ENCODE data around the gene QDPR.
"Not testable (repeated sequence)": the region's sequence is repeated elsewhere in the genome, so short reads cannot be mapped to it uniquely, and the experiment has no call there.

Gene QDPR

DNA sequence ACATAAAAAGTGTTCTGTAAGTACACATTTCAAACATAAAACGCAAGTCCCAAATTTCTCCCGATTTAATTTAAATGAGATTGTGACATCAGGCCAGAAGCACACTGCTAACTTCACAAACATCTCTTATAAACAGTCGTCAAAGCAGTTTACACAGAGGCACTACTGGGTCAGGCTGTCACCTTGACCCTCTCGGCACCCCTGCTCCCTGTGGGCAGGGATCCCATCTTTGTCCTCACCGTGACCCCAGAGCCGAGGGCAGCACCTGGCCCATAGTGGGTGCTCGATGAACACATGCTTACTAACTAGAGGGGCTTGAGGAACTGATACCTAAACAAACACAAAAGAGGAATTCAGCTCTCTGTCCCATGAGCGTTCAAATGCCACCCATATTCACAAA, 22.2 kb downstream of the QDPR start:
- DNase-seq, result no peak

DNA sequence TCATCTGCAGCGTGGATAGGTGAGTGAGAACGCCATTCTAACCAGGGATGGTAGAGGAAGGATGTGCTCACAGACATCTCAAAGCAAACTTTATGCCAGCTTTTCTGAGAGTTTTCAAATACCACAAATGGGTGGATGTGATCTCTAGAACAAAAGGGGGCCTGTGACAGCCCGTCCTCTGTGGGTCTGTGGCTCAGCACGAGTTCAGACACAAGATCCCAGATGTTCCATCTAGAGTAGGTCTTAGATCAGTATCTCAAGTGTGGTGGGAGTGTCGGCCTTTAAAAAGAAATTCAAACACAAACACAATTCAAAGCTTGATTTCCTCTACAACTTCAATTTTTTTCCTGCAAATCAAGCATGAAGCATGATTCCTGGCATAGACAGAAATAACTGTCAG, 22.8 kb downstream of the QDPR start:
- DNase-seq, result no peak

DNA sequence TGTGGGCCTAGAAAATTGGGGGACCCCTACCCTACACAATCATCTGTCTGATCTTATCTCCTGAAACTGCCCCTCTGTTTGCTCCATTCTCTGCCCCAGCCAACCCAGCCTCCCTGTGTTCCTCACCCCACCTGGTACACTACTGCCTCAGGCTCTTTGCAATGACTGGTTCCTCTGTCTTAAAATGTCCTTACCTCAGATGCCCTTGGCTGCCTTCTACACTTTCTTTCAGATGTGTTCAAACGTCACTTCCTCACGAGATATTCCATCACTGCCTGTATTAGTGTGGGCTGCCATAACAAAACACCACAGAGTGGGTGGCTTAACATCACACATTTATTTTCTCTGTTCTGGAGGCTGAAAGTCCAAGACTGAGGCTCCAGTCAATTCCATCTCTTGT, 29.2 kb downstream of the QDPR start:
- DNase-seq, result no peak

DNA sequence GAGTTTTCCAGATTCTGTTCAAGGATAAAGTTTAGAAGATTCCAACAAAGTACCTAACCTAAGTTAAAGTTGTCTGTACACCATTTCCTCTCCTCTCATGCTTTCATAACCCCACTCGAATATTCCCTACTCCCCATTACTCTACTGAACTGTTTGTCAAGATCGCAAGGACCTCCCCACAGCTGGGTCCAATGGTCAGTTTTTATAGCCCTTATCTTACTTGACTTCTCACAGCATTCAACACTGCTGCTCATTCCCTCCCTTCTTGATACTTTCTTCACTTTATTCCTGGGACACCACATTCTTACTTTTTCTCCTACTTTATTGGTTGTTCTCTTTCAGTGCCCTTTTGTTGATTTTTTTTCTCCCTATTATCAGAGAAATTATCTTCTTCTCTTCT, 30.9 kb downstream of the QDPR start:
- DNase-seq, result no peak

DNA sequence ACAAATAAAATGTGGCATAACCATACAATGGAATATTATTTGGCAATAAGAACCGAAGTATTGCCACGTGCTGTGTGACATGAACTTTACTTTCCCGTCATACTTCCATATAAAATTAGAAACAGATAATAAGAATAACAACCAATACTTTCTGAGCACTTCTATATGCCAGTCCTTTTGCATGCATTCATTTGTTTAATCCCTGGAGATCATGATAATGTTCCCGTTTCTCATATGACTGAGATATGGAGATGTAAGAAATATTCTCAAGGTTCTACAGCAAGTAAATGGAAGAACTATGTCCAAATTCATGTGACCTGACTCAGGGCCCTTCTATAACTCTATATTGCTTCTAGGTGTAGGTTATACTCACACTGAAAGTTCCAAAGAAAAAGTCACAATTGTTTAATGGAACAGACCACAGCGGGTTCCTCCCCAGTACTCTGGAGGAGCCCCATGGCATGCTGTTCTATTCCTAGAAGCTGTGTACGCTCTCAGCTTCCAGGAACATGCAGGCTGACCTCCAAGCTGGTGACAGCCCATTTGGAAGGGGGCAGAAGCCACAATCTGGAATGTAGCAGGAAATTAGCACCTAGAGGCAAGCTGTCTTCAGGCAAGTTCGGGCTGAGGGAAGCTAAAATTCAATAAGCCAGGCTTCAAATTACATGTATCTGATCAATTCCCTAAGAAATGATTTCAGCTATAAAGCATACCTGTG, 31.5 kb downstream of the QDPR start:
- no peak for DNase-seq

DNA sequence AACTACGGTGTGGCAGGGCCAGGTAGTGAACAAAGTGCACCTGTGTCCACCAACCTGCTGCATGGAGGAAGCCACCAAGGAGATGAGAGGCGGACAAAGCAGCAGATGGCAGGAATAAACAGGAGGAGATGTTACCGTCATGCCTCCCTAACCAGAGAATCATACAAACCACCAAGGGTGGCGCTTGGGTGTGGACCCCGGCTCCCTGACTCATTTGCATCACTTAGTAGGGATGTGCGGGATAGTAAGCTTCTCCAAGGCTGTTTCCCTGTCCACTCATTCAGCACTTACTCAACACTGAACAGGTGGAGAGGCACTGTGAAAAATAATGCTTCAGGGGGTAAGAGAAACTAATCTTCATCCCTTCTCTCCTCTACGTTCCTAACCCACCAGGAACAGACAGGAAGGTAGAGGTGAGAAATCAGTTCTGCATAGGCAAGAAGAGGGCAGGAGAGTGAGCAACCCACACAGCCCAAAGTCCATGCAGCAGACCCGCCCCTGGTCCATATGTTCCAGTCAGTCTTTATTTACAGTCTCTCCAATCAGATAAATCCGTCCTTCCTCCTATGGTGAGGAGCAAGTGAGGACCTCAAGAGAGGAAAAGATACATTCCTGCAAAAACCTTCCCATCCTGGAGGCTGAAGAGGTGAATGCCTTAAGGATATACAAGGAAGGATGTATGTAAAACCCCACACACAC, 34.0 kb downstream of the QDPR start:
- no peak for DNase-seq

DNA sequence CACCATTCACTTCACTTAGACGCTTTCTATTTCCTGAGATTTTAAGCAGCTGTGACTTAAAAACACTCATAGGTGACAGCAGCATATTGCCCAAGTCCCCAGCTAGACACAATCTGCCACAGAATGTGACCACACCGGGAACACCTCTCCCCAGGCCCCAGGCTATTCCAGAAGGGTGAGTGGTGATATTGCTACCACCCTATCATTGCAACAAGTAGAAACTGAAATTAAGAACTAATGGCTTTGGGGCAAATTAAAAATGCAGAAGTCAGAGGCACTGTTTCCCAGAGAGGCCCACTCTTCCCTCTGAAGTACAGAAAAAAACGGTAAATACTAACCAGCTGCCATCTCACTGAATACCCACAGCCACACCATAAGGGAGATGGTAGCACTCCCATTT, 35.0 kb downstream of the QDPR start:
- DNase-seq, result no peak

DNA sequence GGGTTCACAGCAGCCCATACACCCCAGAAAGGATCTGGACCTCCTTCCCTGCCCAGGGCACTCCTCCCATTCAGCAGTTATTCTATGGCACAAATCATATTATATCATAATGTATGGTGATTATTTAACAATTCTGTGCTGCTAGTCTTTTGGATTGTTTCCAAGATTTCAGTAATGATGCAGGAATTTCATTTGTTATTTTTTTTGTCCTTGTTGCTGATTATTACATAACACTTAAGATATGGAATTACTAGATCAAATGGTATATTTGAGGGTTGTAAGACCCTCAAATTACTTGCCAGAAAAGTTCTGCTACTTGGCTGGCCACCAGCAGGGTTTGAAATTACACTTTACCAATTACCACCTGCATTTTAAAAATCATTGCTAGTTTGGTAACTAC, 36.4 kb downstream of the QDPR start:
- no peak for DNase-seq

DNA sequence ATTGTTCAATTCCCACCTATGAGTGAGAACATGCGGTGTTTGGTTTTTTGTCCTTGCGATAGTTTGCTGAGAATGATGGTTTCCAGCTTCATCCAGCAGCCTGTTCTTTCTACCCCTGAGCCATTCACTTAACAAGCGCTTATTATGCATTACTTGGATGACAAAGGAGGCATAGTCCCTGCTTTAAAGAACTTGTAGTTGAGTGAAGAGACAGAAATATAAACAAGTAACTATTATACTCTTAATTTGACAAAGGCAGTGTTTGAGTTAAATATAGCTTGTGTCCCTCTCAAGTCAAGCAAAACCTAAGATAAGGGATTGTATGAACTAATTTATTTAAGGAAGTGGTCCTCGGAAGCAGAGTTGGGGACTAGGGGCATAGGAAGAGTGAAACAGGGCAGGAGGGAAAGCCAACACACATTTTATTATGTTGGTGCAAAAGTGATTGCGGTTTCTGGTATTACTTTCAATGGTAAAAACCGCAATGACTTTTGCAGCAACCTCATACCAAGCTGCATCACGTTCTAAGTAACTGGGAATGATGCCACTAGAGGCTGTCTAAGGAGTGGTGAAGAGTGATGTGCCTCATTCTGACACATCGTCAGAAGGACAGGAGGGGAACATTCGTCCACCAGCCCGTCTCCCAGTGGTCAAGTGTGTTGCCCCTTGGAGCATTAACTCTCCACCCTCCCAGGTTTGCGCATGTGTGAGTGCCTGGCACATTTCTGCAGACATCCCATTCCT, 41.8 kb downstream of the QDPR start:
- no peak for DNase-seq

DNA sequence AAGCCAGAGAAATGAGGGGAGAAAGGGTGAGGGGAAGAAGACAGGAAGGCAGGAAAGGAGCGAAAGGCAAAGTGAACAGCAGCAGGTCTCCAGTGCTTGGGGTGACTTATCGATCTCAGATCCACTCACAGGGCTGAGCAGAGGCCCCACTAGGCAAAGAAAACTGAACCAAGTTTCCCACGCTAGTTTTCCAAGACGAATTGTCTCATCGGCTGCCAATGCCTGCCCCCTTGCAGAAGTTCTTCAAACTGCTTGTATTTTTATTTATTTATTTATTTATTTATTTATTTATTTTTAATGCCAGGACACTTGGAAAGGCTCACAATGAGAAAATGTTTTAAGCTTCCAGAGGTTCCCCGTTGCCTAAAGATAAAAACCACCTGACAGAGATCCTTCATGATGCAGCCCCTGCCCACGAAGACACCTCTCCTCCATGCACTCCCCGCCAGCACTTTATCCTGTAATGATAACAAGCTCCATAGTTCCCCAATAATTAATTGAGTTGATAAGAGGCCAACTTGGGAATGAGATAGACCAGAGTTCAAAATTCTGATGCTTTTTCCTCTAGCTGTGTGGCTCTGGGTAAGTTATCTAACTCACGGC, 43.2 kb downstream of the QDPR start:
- DNase-seq, result peak; percentile 18

DNA sequence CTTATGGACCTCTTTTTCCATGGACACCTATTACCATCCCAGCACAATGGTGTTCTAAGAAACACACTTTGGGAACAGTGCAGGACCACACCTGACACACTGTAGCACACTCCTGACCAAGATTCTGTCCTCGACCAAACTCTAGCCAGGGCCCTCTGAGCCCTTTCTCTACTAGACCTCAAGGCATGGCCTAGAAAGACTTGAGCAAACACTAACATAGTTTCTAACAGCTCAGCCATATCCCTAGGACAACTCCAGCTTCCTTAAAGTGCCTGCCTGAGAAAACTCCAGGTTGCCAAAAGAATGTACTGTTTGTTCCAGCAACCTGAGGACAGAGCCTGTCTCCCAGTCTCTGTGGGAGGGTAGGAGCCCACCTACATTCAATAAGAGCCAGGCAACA, 48.3 kb downstream of the QDPR start:
- no peak for DNase-seq

DNA sequence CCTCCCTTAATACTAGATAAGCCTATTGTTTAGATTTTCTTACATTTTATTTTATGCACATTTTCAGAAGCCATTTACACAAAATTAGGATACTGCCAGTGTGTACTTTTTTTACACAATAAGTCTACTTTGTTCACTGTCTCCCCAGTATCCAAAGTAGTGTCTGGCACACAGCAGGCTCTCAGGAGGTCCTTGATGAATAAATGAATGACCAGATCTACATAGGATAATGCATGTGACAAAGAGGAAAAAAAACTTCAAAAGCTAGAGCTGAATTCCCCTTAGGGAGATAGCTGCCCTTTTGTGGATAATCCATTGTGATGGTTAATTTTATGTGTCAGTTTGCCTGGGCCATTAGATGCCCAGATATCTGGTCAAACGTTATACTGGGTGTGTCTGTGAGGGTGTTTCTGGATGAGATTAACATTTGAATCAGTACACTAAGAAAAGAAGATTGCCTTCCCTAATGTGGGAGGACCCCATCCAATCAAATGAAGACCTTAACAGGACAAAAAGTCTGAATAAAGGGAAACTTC, 61.6 kb downstream of the QDPR start:
- DNase-seq, result no peak

DNA sequence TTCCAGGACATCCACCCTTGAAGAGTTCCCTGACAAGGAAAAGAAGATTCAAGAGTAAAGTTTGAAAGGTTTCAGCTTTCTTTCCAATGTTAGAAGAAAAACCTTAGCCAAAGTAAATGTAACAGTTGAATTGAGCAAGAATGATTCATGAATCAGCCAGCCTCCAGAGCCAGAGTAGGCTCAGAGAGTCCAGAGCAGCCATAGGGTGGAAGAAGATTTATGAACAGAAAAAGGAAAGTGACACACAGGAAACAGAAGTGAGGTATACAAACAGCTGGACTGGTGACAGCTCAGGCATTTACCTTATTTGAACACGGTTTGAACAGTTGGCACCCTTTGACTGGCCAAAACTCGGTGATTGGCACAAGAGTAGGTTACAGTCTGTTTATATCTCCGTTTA, 63.2 kb downstream of the QDPR start:
- no peak for DNase-seq

DNA sequence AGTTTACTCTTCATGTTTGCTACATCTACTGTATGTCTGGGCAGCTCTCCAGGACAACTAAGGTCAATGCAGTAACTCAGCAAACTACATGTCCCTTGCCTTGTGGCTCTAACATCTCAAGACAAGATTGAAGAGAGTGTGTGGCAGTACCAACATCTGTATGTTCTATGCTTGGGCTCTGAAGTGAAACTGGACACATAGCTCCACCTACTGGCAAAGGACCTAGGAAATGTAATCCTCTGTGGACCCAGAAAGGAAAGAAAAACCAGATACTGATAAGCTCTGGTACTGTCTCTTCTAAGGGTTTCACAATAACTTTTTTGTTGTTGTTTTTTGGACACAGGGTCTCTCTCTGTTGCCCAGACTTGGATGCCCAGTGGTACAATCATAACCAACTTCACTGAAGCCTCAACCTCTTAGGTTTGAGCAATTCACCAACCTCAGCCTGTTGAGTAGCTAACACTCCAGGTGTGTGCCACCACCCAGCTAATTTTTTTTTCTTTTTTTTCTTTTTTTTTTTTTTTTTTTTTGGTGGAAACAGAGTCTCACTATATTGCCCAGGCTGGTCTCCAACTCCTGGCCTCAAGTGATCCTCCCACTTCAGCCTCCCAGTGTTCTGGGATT, 64.1 kb downstream of the QDPR start:
- peak; percentile 53 for DNase-seq

DNA sequence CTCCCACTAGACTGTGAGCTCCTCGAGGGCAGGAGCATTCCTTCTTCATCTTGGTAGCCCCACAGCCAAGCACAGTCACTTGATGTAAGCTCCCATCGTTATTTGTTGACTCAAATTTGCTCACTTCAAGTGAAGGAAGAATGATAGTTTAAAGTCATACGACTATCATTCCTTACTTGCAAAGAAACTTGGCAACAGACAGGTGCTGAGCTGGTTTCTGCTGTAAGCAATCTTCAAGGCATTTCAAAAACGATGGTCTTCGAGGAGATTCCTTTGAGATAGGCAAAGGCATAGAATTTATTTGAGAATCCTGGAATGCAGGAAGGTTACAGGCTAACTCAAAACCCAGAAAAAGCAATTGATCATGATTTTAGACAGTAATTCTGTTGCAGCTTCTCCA, 64.8 kb downstream of the QDPR start:
- no peak for DNase-seq

DNA sequence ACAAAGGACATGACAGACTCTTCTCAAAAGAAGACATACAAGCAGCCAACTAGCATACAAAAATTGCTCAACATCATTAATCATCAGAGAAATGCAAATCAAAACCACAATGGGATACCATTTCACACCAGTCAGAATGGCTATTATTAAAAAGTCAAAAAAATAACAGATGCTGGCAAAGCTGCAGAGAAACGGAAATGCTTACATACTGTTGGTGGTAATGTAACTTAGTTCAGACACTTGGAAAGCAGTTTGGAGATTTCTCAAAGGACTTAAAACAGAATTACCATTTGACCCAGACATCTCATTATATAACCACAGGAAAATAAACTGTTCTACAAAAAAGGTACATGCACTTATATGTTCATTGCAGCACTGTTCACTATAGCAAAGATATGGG, 69.4 kb downstream of the QDPR start:
- DNase-seq, result not testable (repeated sequence)

DNA sequence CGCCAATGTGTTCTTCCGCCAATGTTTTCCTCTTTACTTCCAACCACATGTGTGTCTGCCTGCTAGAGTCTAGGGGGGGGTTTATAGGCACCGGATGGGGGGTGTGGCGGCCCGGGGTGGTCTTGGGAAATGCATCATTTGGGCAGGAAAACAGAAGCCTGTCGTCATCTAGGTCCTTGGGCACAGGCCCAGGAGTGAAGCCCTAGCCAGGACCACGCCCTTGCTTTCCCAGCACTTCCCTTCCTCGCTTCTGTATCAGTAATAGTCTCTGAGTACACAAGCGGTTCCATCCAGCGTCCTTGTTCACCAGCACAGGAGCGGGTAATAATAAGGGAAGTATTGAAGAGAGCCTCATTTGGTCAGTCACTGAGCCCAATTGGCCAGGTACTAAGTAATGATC, 74.5 kb downstream of the QDPR start:
- DNase-seq, result no peak

DNA sequence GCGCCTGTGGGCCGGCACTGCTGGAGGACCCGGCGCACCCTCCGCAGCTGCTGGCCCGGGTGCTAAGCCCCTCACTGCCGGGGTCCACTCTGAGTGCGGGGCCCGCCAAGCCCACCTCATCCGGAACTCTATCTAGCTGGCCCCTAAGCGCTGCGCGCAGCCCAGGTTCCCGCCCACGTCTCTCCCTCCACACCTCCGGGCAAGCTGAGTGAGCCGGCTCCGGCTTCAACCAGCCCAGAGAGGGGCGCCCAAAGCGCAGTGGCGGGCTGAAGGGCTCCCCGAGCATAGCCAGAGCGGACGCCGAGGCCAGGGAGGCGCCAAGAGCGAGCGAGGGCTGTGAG, 75.2 kb downstream of the QDPR start:
- DNase-seq, result no peak
